ENCODE measurements around the gene RASL10B. TPM values are rescaled to one million over a fixed set of nuclear protein-coding genes. Genes with fewer than 3 reads are reported as not detected.

The RASL10B gene
- total RNA-seq, 6 experiments from 2014 or later = 0.31 to 2.8 (median 2.3) TPM

DNA sequence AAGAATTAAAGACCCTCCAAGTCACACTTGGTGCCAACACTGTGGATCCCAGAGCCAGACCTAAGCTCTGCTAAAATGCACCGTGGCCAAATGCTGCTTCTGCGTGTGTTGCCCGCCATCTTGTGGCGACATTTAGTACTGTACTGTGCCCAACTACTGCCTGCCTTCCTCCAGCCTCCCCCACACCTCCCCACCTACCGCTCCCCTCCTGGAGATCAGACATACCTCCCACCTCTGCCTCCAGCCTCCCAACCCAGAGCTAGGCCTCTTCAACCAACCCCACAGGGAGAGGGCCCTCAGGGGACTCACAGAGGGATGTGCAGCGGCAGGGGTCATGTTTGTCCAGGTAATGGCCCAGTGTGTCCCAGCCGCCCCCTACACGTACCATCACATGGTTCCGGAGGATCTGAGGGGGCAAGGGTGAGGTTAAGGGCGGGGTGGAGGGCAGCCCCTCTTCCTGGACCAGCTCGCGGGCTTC is 16.1 kb downstream of the RASL10B start:
- Histone ChIP-seq H3K9me3 (no peaks in the 10 kb centered on the region), H3K27me3 (no peaks in the 10 kb centered on the region), H3K4me1 (peaks cover 0 to 4% (median 0%) of the 10 kb centered on the region in 4 donors), H3K36me3 (no peaks in the 10 kb centered on the region), H3K4me3 (no peak overlapping the region), H3K27ac (no peak overlapping the region)
- TF ChIP-seq, protein P1, sequence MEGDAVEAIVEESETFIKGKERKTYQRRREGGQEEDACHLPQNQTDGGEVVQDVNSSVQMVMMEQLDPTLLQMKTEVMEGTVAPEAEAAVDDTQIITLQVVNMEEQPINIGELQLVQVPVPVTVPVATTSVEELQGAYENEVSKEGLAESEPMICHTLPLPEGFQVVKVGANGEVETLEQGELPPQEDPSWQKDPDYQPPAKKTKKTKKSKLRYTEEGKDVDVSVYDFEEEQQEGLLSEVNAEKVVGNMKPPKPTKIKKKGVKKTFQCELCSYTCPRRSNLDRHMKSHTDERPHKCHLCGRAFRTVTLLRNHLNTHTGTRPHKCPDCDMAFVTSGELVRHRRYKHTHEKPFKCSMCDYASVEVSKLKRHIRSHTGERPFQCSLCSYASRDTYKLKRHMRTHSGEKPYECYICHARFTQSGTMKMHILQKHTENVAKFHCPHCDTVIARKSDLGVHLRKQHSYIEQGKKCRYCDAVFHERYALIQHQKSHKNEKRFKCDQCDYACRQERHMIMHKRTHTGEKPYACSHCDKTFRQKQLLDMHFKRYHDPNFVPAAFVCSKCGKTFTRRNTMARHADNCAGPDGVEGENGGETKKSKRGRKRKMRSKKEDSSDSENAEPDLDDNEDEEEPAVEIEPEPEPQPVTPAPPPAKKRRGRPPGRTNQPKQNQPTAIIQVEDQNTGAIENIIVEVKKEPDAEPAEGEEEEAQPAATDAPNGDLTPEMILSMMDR (IDR thresholded peaks at IDR 0.05) = peak; percentile 81 to 92 (median 88)
- TF ChIP-seq POLR2A (IDR thresholded peaks at IDR 0.05) = no peak
- ATAC-seq (peak; percentile 80 to 91 (median 88)), DNase-seq (peak in 2 of 3 donors; percentile 67 to 78)
- intact Hi-C loops (cut with DNase I) = loop anchor here (5.0 kb wide), 1 partner anchor 135 kb away; no protein-coding TSS in a partner anchor
- WGBS (ENCODE audit: insufficient coverage, low coverage, low lambda C conversion rate, missing lambda C conversion rate) = no CpG with 5 or more reads among the region's 12 CpGs

DNA sequence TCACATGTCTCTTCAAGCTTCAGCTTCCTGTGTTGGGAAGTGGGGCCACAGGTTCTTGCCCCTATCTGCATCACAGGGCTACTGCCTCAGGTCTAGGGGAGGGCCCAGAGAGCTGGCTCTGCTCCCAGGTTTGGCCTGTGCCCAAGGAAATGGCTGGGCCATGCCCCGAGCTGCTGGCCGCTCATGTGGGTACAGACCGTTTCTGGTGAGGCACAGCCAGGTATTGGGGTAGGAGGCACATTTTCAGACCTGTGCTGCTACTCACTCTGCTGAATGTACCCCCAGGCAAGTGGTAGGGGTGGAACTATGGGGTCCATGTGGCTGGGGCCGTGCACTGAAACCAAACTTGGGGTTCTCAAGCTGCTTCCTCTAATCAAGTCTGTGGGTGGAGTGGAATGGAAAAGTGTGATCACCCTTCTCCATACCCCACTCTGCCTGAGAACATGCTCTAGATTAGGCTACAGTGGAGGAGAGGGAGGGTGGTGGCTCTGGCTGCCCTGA is 17.0 kb downstream of the RASL10B start:
- intact Hi-C loops (cut with DNase I) = loop anchor here (5.0 kb wide), 1 partner anchor 136 kb away; no protein-coding TSS in a partner anchor
- ATAC-seq = peak; percentile 79 to 91 (median 83)

DNA sequence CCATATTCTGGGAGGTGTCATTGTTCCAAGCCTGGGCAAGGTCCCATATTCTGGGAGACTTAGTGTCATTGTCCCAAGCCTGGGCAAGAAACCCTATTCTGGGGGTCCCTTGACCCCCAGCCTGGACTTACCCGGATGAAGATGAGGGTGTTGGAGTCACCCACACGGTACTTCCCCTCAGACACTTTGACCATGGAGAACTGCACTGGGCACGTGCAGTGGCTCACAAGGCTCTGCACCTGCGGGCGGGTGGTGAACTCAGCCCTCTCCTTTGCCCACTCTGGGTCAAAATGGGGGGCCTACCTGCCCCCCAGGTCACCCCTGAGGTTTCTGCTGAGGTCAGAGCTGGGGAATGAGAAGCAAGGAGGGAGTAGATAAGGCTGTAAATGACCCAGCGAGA is 17.5 kb downstream of the RASL10B start:
- H3K4me1 ChIP-seq = peaks cover 0 to 4% (median 0%) of the 10 kb centered on the region in 4 donors
- H3K9me3 ChIP-seq = no peaks in the 10 kb centered on the region
- no peak overlapping the region for H3K27ac ChIP-seq
- no peak for DNase-seq
- H3K27me3 ChIP-seq = no peaks in the 10 kb centered on the region
- H3K36me3 ChIP-seq = no peaks in the 10 kb centered on the region
- TF ChIP-seq, protein P1 (IDR thresholded peaks at IDR 0.05) = no peak
- TF ChIP-seq POLR2A (IDR thresholded peaks at IDR 0.05) = no peak
- no peak overlapping the region for H3K4me3 ChIP-seq
- no peak for ATAC-seq
- intact Hi-C loops (cut with DNase I) = loop anchor here (5.0 kb wide), 1 partner anchor 137 kb away; no protein-coding TSS in a partner anchor
- WGBS (ENCODE audit: insufficient coverage, low coverage, low lambda C conversion rate, missing lambda C conversion rate) = 70% methylated on average over 2 of the region's 6 CpGs

More for the DNA sequence above, 17.0 kb downstream of the RASL10B start:
- TF ChIP-seq, protein P1 (IDR thresholded peaks at IDR 0.05) = no peak
- TF ChIP-seq POLR2A (IDR thresholded peaks at IDR 0.05) = no peak
- Histone ChIP-seq H3K4me1 (peaks cover 0 to 4% (median 0%) of the 10 kb centered on the region in 4 donors), H3K27ac (no peak overlapping the region), H3K27me3 (no peaks in the 10 kb centered on the region), H3K36me3 (no peaks in the 10 kb centered on the region), H3K4me3 (no peak overlapping the region), H3K9me3 (no peaks in the 10 kb centered on the region)
- DNase-seq = peak; percentile 76 to 89 (median 87)
- WGBS (ENCODE audit: insufficient coverage, low coverage, low lambda C conversion rate, missing lambda C conversion rate) = 10% methylated on average over 1 of the region's 4 CpGs

DNA sequence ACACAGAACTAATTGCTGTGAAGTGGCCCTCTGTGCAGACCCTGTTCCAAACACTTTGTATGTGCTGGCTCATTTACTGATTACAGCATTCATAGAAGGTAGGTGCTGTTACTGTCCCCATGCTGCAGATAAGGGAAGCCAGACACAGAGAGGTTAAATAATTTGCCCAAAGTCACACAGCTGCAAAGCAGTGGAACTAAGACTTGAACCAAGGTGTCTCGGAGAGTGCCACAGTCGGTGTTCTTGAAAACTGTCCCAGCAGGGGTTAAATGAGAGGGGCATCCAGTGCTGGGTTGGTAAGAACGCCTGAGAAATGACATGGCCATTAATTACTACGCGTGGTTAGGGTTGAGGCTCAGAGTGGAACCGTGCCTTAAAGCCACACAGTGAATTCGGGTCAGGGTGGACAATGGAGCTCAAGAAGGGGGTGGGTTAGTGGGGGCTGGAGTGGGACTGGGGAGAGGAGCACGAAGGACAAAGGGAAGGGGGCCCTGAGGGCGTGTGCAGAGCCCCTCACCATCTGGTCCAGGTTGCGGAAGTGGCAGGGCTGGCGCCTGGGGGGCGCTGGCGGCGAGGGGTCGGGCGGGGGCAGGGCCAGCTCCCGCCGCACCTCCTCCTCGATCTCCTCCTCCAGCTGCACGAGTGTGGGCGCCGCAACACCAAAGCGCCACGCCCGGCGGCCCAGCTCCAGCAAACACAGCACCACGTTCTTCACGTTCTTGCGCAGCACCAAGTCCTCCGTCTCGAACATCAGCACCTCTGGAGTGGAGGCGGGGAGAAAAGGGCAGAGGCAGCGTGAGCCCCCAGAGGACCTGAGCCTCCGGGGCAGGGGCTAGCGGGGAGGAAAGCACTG is 18.3 kb downstream of the RASL10B start:
- Histone ChIP-seq H3K27me3 (no peaks in the 10 kb centered on the region), H3K36me3 (no peaks in the 10 kb centered on the region), H3K27ac (no peak overlapping the region), H3K4me3 (no peak overlapping the region), H3K9me3 (no peaks in the 10 kb centered on the region), H3K4me1 (peaks cover 0 to 4% (median 0%) of the 10 kb centered on the region in 4 donors)
- intact Hi-C loops (cut with DNase I) = loop anchor here (5.0 kb wide), 1 partner anchor 137 kb away; no protein-coding TSS in a partner anchor
- no peak for TF ChIP-seq POLR2A (IDR thresholded peaks at IDR 0.05)
- TF ChIP-seq, protein P1 (IDR thresholded peaks at IDR 0.05) = no peak
- 13% methylated on average over 13 of the region's 35 CpGs for WGBS (ENCODE audit: insufficient coverage, low coverage, low lambda C conversion rate, missing lambda C conversion rate)
- ATAC-seq = no peak
- DNase-seq = no peak
